K562 (cell line): ENCODE measurements around the gene TSPAN12. TPM values are rescaled to one million over a fixed set of nuclear protein-coding genes. Genes with fewer than 3 reads are reported as not detected.

Experiments used
- ATAC-seq: fragments of 200-7000 bp; cut with Tn5 transposase; 3 replicates; pipeline ENCODE4 v1.9.1; 2020; ENCODE audit warnings: moderate library complexity
- BruUV-seq: library from RNA; stranded (reverse); fragments of 400-500 nt; replicated peaks from 2 replicates; lab custom pipeline; 2021; lab: Mats Ljungman, UMichigan
- CTCF ChIA-PET: fragments of 300-600 bp; formaldehyde crosslinking; extraction: SDS; loops from one replicate; lab custom pipeline; 2021; ENCODE audit warnings: low intra/inter-chr PET ratio; lab: Yijun Ruan, JAX
- POLR2A ChIA-PET: fragments of 300-600, 350-650 bp; sonication (Branson Sonifier 250); formaldehyde crosslinking; extraction: SDS; loops from one replicate; lab custom pipeline; 2021; ENCODE audit warnings: antibody characterized with exemption, inconsistent platforms; lab: Yijun Ruan, JAX
- DNase-seq, 4 experiments: peaks; one replicate each; pipeline versions ENCODE4 v3.0.0 to v3.0.0-alpha.2; 2011 to 2018; ENCODE audit warnings: low spot score in 3 of 4, mixed read lengths in 3 of 4; ENCODE audit errors: extremely low read depth in 1 of 4
- FAIRE-seq: peaks from 2 replicates; lab custom pipeline; 2011; peaks lifted over from hg19 to GRCh38; lab: Jason Lieb, UNC
- H2AFZ ChIP-seq: 2 replicates; pipeline ENCODE4 v1.6.0; 2011; ENCODE audit warnings: low read depth, low read length, control low read depth, inconsistent platforms
- H3K27ac ChIP-seq: fragments of 200-600 bp; 3 replicates; pipeline ENCODE4 v1.8.0; 2011; ENCODE audit warnings: low read depth, mild to moderate bottlenecking, control low read depth, inconsistent platforms, low read length, moderate library complexity, mixed read lengths; ENCODE audit errors: extremely low read depth
- H3K27me3 ChIP-seq, 2 experiments: fragments of 300-600 bp in 1 of 2; 2 replicates in 1 of 2; 3 replicates in 1 of 2; pipeline versions ENCODE4 v1.6.0 to v1.8.0; 2011; ENCODE audit warnings: inconsistent platforms in 2 of 2, low read length in 2 of 2, mild to moderate bottlenecking in 1 of 2, mixed read lengths in 1 of 2, moderate library complexity in 1 of 2; ENCODE audit not compliant: control insufficient read depth in 2 of 2, insufficient read depth in 2 of 2
- H3K36me3 ChIP-seq: fragments of 300-600 bp; 3 replicates; pipeline ENCODE4 v1.8.0; 2011; ENCODE audit warnings: mild to moderate bottlenecking, low read length, inconsistent platforms; ENCODE audit not compliant: control insufficient read depth, insufficient read depth
- H3K4me1 ChIP-seq, 2 experiments: fragments of 200-600 bp in 1 of 2; replicated peaks in 1 of 2; 2 replicates in 1 of 2; 3 replicates in 1 of 2; pipeline versions ENCODE4 v1.5.1 to v1.8.0; 2011; ENCODE audit warnings: inconsistent platforms in 2 of 2, low read length in 2 of 2, mild to moderate bottlenecking in 1 of 2, mixed read lengths in 1 of 2, moderate library complexity in 1 of 2; ENCODE audit not compliant: control insufficient read depth in 2 of 2, insufficient read depth in 2 of 2
- H3K4me2 ChIP-seq: 2 replicates; pipeline ENCODE4 v1.6.1; 2011; ENCODE audit warnings: low read length, control low read depth, inconsistent platforms, mixed read lengths; ENCODE audit not compliant: insufficient read depth
- H3K4me3 ChIP-seq: fragments of 200-600 bp; sonication (generic), shearing (Covaris generic); 2 replicates; pipeline ENCODE4 v1.5.1; 2016; ENCODE audit warnings: control low read depth, inconsistent platforms
- H3K79me2 ChIP-seq: fragments of 200-600 bp; 3 replicates; pipeline ENCODE4 v1.8.0; 2011; ENCODE audit warnings: low read length, inconsistent platforms; ENCODE audit not compliant: control insufficient read depth, insufficient read depth
- H3K9ac ChIP-seq, 2 experiments: 2 replicates each; pipeline versions ENCODE4 v1.6.0 to v1.6.1; 2011; ENCODE audit warnings: low read depth in 2 of 2, low read length in 2 of 2, control low read depth in 1 of 2, inconsistent platforms in 1 of 2, mild to moderate bottlenecking in 1 of 2, mixed read lengths in 1 of 2; ENCODE audit not compliant: insufficient read depth in 1 of 2
- H3K9me1 ChIP-seq: one replicate; pipeline ENCODE4 v1.6.0; 2011; ENCODE audit warnings: inconsistent platforms, mild to moderate bottlenecking, low read length, moderate library complexity; ENCODE audit not compliant: control insufficient read depth, insufficient read depth
- H3K9me3 ChIP-seq: replicated peaks from 2 replicates; pipeline ENCODE4 v1.5.1; 2011; ENCODE audit warnings: low read depth, low read length, inconsistent platforms; ENCODE audit not compliant: control insufficient read depth, insufficient read depth
- H4K20me1 ChIP-seq: replicated peaks from 2 replicates; pipeline ENCODE4 v1.6.1; 2011; ENCODE audit warnings: low read length, inconsistent platforms, mixed read lengths; ENCODE audit not compliant: control insufficient read depth, insufficient read depth
- BCL6 ChIP-seq: fragments of 250-450 bp; sonication (Bioruptor Pico); IDR thresholded peaks from 2 replicates; pipeline ENCODE4 v1.4.0; 2020
- NFRKB ChIP-seq: fragments of 450-650 bp; IDR thresholded peaks from 2 replicates; pipeline ENCODE4 v1.6.1; 2016; ENCODE audit warnings: low read depth
- NFXL1 ChIP-seq: fragments of 450-650 bp; formaldehyde crosslinking; IDR thresholded peaks from 2 replicates; pipeline ENCODE4 v1.4.0; 2021; ENCODE audit warnings: mild to moderate bottlenecking
- ZNF121 ChIP-seq: sonication (generic); formaldehyde crosslinking; conservative IDR thresholded peaks from 2 replicates; pipeline ENCODE4 v1.8.0; 2022; ENCODE audit warnings: missing genetic modification reagents
- ZNF785 ChIP-seq: fragments of 250-450 bp; sonication (Bioruptor Pico); IDR thresholded peaks from 2 replicates; pipeline ENCODE4 v1.4.0; 2020; ENCODE audit warnings: mild to moderate bottlenecking
- WGBS: fragments of 100-300 bp; shearing (Covaris generic); methylation state at CpG from one replicate; pipeline ENCODE4 v1.1.6; 2016; ENCODE audit warnings: low coverage, mixed read lengths; ENCODE audit not compliant: insufficient coverage; ENCODE audit errors: missing lambda C conversion rate; 5-methylcytosine and 5-hydroxymethylcytosine counted together
- in situ Hi-C: fragments of 300-500 bp; cut with MboI; formaldehyde crosslinking; loops from 4 replicates; pipeline ENCODE4 v1.15.0; 2018; ENCODE audit warnings: inconsistent platforms, mixed read lengths
- intact Hi-C: fragments of 100-400 bp; cut with micrococcal nuclease; formaldehyde crosslinking; loops from 2 replicates; pipeline ENCODE4 v1.14.2; 2022
- polyA plus RNA-seq, 8 experiments: library from polyadenylated mRNA; depleted of rRNA in 4 of 8; stranded (reverse) in 5 of 8; unstranded in 3 of 8; fragments of >200 nt; fragmentation: Nextera tagmentation in 2 of 8; fragmentation: Illumina TruSeq in 1 of 8; extraction: Ambion mirVana in 2 of 8; extraction: Trizol in 1 of 8; gene quantifications; 2 replicates each; pipeline versions ENCODE4 v1.2.1 to v1.2.3, GENCODE V29; 2011 to 2014; ENCODE audit warnings: inconsistent platforms in 1 of 8, missing spikeins in 1 of 8
- total RNA-seq, 7 experiments: library from RNA; depleted of rRNA in 6 of 7; stranded (reverse); fragments of >200 nt in 6 of 7; fragmentation: Illumina TruSeq in 2 of 7; extraction: Trizol in 2 of 7; gene quantifications; 2 replicates each; pipeline versions ENCODE4 v1.2.1 to v1.2.3, GENCODE V29; 2011 to 2021; ENCODE audit warnings: low replicate concordance in 1 of 7
- TF ChIP-seq, protein P1 (sequence below): sonication (generic); IDR thresholded peaks from 2 replicates; pipeline ENCODE4 v1.6.1; 2016
- TF ChIP-seq, protein P2 (sequence below), 2 experiments: fragments of 450-650 bp; IDR thresholded peaks; 2 replicates each; pipeline ENCODE4 v1.6.1; 2018; ENCODE audit warnings: mild to moderate bottlenecking in 2 of 2, low read depth in 1 of 2; ENCODE audit not compliant: partially characterized antibody in 2 of 2

Gene TSPAN12
- total and polyA plus RNA-seq, 9 of the 15 experiments (the other 6 are each of a cell fraction or from before 2014, with no cell fraction given): 0.13 to 1.7 (median 0.35) TPM; not detected in 1

DNA sequence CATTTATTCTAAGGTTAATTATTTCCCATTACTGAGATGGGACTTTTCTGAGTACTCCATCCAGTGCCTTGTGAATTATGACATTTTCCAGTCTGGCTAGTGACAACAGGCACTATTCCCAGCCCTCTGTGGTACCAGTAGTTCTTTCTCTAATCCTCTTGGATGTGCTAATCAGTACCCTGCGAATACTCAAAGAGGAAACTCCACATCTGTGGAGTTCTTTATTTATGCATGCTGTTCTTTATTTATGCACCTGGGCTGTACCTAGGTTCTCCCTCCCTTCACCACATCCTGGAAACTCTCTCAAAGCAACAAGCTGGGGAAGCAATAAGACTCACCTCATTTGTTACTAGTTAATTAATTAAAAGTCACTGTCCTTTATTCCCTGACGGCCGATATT, 83.5 kb downstream of the TSPAN12 start:
- intact Hi-C loops (no loop called here), in situ Hi-C loops (no loop called here)
- no peaks in the 10 kb centered on the region for H4K20me1 ChIP-seq
- H3K4me1 ChIP-seq: no peaks in the 10 kb centered on the region
- no peak for DNase-seq
- no peak overlapping the region for H3K4me3 ChIP-seq
- FAIRE-seq: no peak
- H2AFZ ChIP-seq: no peak overlapping the region
- TF ChIP-seq NFRKB: no peak
- TF ChIP-seq ZNF785: no peak
- TF ChIP-seq ZNF121 (CRISPR knock-in tag): no peak
- TF ChIP-seq, protein P1, sequence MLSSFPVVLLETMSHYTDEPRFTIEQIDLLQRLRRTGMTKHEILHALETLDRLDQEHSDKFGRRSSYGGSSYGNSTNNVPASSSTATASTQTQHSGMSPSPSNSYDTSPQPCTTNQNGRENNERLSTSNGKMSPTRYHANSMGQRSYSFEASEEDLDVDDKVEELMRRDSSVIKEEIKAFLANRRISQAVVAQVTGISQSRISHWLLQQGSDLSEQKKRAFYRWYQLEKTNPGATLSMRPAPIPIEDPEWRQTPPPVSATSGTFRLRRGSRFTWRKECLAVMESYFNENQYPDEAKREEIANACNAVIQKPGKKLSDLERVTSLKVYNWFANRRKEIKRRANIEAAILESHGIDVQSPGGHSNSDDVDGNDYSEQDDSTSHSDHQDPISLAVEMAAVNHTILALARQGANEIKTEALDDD: no peak
- TF ChIP-seq, protein P2, sequence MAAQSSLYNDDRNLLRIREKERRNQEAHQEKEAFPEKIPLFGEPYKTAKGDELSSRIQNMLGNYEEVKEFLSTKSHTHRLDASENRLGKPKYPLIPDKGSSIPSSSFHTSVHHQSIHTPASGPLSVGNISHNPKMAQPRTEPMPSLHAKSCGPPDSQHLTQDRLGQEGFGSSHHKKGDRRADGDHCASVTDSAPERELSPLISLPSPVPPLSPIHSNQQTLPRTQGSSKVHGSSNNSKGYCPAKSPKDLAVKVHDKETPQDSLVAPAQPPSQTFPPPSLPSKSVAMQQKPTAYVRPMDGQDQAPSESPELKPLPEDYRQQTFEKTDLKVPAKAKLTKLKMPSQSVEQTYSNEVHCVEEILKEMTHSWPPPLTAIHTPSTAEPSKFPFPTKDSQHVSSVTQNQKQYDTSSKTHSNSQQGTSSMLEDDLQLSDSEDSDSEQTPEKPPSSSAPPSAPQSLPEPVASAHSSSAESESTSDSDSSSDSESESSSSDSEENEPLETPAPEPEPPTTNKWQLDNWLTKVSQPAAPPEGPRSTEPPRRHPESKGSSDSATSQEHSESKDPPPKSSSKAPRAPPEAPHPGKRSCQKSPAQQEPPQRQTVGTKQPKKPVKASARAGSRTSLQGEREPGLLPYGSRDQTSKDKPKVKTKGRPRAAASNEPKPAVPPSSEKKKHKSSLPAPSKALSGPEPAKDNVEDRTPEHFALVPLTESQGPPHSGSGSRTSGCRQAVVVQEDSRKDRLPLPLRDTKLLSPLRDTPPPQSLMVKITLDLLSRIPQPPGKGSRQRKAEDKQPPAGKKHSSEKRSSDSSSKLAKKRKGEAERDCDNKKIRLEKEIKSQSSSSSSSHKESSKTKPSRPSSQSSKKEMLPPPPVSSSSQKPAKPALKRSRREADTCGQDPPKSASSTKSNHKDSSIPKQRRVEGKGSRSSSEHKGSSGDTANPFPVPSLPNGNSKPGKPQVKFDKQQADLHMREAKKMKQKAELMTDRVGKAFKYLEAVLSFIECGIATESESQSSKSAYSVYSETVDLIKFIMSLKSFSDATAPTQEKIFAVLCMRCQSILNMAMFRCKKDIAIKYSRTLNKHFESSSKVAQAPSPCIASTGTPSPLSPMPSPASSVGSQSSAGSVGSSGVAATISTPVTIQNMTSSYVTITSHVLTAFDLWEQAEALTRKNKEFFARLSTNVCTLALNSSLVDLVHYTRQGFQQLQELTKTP (IDR thresholded peaks at IDR 0.05; ENCODE audit: low read depth in 1 of 2, partially characterized antibody in 2 of 2): no peak
- no peak for TF ChIP-seq NFXL1 (CRISPR knock-in tag)
- no peak for TF ChIP-seq BCL6
- no peak overlapping the region for H3K27ac ChIP-seq
- ATAC-seq: no peak
- CTCF ChIA-PET: no interaction called here
- no peak overlapping the region for H3K4me2 ChIP-seq
- H3K36me3 ChIP-seq: no peaks in the 10 kb centered on the region
- H3K9ac ChIP-seq: no peak overlapping the region
- H3K27me3 ChIP-seq: no peaks in the 10 kb centered on the region; a peak in 2 of 5 replicates
- H3K9me1 ChIP-seq: no peaks in the 10 kb centered on the region
- POLR2A ChIA-PET: no interaction called here
- WGBS: 2% methylated on average over 3 of the region's 3 CpGs
- no TSS peak for BruUV-seq
- H3K79me2 ChIP-seq: no peaks in the 10 kb centered on the region
- no peaks in the 10 kb centered on the region for H3K9me3 ChIP-seq
